ENCODE results near the gene RBBP8NL.

The RBBP8NL gene

DNA sequence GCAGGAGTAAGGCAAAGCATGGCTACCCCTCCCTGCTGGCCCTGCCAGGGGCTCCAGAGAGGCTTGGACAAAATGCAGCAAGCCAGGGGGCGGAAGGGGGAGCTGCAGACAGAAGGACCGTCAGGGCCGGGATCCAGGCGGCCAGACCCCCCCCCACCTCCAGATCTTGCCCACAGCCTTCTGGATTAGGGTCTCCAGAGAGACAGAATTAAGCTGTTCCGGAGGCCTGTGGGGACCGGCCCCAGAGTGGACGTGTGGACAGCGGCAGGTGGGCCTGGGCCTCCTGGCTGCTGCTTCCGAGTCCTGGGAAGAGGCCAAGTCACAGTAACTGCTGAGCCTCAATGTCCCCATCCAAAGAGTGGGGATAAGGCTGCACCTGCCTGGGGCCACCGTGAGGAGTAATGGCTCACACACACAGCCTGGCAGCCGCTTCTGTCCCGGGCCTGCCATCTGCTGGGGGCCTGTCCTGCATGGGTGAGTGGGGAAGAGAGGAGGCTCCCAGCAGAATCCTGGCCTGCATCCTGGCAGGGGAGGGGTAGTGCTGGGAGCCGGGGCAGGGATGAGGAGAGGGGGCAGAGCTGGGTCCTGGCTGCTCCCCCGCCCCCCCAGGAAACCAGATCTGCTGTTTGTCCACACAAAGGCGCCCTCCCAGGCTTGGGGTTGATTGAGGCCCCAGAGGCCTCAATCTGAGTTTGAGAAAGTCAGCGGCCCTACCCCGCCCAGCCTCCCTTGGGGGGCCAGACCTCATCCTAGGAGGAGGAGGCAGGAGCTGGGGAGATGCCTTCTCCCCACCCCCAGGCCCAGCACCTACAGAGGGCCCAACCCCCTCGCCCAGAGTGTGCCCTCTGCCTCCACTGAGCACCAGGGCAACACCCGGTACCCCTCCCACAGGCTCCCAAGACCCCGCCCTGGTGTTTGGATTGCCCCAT is 64.1 kb downstream of the RBBP8NL start:
- DNase-seq (ENCODE audit: low spot score) = no peak

DNA sequence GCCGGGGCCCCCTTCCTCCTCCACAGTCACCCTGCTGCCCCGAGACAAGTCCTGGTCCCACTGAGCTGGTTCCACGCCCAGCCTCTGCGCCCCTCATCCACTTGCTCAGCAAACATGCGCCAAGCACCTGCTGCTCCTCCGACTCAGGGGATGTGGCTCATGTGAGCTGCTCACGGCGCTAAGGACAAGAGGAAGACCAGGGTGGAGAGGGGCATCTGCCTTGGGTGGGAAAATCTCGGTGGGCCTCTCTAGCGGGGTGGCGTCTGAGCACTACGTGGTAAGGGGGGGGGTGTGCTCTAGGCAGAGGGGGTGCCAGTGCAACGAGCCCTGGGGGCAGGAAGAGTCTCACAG is 64.8 kb downstream of the RBBP8NL start:
- no peak for DNase-seq (ENCODE audit: low spot score)

DNA sequence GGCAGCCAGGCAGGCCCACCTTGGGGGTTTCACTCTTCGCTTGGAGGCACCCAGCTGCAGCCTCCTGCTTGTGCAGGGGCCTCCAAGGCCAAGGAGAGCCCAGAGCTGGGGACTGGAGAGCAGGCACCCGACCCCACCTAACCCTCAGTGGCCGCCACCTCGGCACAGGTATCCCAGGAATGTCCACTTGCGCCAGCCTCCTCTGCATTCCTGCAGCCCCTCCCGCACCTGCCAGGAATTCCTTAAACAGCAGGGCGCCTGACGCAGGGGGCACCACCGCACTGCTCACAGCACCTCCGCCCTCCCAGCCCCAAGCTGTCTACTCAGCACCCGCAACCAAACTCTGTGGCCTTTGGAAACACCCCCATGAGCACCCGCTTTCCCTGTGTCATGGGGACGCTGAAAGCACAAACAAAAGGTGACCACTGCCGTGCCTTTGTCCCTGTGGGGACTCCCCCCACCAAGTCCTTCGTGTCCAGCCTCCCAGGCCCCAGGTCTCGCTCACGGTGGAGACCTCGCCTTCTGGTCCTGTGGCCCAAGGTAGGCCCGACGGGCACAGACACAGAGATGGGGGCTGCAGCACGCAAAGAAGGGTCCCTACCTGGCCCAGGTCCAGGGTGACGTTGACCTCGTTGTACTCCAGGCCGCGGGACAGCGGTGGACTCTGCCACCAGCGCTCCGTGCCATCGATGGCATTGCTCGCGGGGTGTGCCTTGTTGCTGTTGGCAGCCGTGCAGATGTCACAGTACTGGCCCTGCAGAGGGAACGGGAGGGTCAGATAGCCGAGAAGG is 65.3 kb downstream of the RBBP8NL start:
- DNase-seq (ENCODE audit: low spot score) = no peak

DNA sequence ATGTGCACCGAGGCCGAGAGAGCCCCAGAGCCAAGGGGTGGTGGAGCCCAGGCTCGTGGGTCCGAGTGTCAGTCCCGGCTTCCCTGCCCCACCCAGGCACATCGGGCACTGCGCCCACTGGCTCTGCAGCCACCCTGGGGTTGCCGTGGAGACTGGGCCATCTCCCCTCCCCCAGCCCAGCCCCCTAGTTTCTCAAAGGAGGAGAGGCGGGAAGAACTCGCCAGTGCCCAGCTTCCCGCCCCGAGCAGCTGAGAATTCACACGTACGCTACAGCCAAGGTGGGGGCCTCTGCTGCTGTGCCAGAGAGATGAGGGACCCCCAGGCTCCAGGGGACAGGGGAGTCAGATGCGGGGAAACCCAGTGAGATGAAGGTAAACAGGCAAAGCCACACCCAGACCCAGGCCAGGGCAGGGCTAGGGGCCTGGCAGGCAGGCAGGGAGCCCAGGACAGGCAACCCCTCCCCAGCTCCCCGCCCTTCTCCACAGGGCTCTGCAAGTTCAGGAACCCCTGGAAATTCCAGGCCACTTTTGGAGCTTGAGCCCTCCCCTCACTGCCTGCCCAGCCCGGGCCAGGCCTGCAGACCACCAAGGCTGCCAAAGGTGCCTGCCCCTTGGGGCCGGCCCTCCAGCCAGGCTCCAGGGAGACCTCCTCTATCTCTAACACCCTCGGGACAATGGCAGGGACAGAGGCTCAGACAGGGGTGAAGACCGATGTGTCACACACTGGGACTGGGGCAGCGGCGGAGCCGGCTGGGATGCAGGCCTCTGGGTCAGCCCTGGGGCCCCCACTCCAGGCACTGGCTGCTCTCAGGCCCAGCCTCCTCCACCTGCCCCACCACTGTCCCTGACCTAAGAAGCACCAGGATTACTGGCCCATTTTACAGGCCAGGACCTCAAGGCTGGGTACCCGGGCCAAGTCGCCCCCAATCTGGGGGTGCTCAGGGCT is 66.2 kb downstream of the RBBP8NL start:
- DNase-seq (ENCODE audit: low spot score) = no peak
